Measurements from ENCODE around the gene ZDHHC4. TPM values are rescaled to one million over a fixed set of nuclear protein-coding genes. Genes with fewer than 3 reads are reported as not detected.

Gene ZDHHC4
- total RNA-seq, 2 experiments from 2014 or later = 34.2 to 35.5 TPM

DNA sequence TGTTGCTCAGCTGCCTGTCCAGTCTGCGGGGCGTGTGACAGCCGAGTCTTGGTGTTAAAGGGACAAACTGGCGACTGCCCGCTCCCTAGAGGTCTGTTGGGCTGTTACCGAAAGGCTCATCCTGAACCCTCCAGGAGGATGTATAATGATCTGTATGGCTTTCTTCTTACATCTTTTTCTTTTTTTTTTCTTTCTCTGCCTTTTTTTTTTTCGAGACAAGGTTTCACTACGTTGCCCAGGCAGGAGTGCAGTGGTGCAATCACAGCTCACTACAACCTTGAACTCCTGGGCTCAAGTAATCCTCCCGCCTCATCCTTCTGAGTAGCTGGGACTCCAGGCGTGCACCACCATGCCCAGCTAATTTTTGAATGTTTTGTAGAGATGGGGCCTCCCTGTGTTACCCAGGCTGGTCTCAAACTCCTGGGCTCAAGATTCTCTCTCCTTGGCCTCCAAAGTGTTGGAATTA is 13.4 kb downstream of the ZDHHC4 start:
- H3K4me1 Mint-ChIP-seq = peaks cover 24% of the 10 kb centered on the region
- CTCF ChIA-PET = interaction anchor here (0.9 to 2.6 kb wide), 6 partner anchors 14 to 267 kb away, joined by 3 to 30 read pairs (median 4); partner anchors contain the start of gene ZDHHC4
- DNase-seq = no peak
- H3K27ac Mint-ChIP-seq = peak overlapping the region; percentile 90
- peaks cover 41% of the 10 kb centered on the region for H3K36me3 Mint-ChIP-seq (ENCODE audit: low read depth)
- no peaks in the 10 kb centered on the region for H3K9me3 Mint-ChIP-seq
- POLR2A ChIA-PET = interaction anchor here (1.0 to 4.0 kb wide), 7 partner anchors 9 to 591 kb away, joined by 3 to 49 read pairs (median 4); partner anchors contain the start of genes C1GALT1, ZDHHC4, ZNF316 and ZNF853
- no peaks in the 10 kb centered on the region for H3K27me3 Mint-ChIP-seq
- H3K4me3 Mint-ChIP-seq = peak overlapping the region; percentile 96

DNA sequence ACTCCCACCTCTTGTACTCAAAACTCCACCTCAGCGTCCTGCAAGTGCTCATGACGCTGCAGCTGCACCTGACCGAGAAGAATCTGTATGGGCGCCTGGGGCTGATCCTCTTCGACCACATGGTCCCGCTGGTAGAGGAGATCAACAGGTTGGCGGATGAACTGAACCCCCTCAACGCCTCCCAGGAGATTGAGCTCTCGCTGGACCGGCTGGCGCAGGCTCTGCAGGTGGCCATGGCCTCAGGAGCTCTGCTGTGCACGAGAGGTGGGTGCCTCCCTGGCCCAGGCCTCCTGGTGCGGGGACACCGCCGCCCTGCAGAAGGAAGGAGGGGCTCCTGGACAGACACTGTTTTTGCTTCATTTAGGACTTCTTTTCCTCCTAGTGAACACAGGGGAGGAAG is 22.8 kb downstream of the ZDHHC4 start:
- no peaks in the 10 kb centered on the region for H3K27me3 Mint-ChIP-seq
- no peaks in the 10 kb centered on the region for H3K4me1 Mint-ChIP-seq
- POLR2A ChIA-PET = interaction anchor here (1.1 kb wide), 1 partner anchor 10 kb away, joined by 4 read pairs; the partner anchor contains the start of gene INTS15
- H3K27ac Mint-ChIP-seq = no peak overlapping the region
- CTCF ChIA-PET = interaction anchor here (1.1 kb wide), 1 partner anchor 21 kb away, joined by 3 read pairs; no protein-coding TSS in a partner anchor
- H3K4me3 Mint-ChIP-seq = no peak overlapping the region
- no peaks in the 10 kb centered on the region for H3K9me3 Mint-ChIP-seq
- H3K36me3 Mint-ChIP-seq (ENCODE audit: low read depth) = peaks cover 70% of the 10 kb centered on the region
- DNase-seq = no peak

DNA sequence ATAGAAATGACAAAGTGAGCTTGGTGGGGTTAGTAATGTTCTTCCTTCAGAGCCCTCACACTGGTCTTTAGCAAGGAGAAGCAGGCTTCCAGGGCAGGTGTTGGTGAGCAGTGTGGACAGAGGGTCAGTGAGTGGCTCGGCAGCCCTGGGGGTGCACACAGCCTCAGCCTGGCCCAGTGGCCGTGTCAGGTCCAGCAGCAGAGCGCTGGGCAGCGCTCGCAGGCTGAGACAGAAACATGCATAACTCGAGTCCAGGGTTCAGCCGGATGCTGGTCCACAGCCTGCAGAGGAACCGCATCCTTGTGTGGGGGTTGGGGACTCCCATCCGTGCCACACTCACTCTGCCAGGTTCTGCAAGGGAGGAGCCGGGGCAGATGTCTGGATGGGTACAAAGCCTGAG is 27.2 kb downstream of the ZDHHC4 start:
- Mint-ChIP-seq H3K27ac (no peak overlapping the region), H3K27me3 (no peaks in the 10 kb centered on the region), H3K9me3 (no peaks in the 10 kb centered on the region), H3K4me3 (no peak overlapping the region), H3K36me3 (ENCODE audit: low read depth) (peaks cover 46% of the 10 kb centered on the region), H3K4me1 (no peaks in the 10 kb centered on the region)
- CTCF ChIA-PET = interaction anchor here (0.8 kb wide), 1 partner anchor 14 kb away, joined by 3 read pairs; the partner anchor contains the start of gene INTS15
- POLR2A ChIA-PET = interaction anchor here (0.6 to 0.8 kb wide), 2 partner anchors 13 to 34 kb away, joined by 3 to 4 read pairs; no protein-coding TSS in a partner anchor
- DNase-seq = no peak

DNA sequence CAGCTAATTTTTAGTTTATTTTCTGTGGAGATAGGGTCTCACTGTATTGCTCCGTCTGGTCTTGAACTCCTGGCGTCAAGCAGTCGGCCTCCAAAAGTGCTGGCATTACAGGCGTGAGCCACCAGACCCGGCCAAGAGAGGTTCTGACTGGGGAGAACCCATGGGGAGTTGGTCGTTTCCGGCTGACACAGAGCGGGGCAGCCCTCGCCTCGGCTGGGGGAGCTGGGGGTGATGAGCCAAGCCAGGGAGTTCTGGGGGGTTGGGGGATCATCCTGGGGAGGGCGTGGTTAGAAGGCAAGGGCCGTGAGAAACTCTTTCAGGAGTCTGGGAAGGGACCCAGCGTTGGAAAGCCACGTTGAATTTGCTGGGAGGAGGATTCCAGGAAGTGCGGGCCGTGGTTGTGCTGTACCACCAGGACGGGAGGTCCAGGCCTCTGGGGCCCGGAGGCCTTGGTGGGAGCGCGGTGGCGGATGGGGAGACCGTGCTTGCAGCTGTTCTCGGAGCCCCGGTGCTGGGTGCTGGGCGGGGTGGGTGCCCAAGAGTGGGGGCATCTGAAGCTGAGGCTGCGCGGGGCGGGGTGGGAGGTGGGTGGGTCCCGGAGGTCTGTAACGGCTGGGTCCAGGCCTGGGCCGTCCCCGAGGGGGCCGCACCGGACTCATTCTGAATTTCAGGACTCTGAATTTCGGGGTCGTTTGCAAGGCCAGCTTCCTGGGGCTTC is 29.8 kb downstream of the ZDHHC4 start:
- no peaks in the 10 kb centered on the region for H3K4me1 Mint-ChIP-seq
- no peak for DNase-seq
- H3K9me3 Mint-ChIP-seq = no peaks in the 10 kb centered on the region
- H3K36me3 Mint-ChIP-seq (ENCODE audit: low read depth) = peaks cover 34% of the 10 kb centered on the region
- H3K27me3 Mint-ChIP-seq = no peaks in the 10 kb centered on the region
- no peak overlapping the region for H3K27ac Mint-ChIP-seq
- POLR2A ChIA-PET = no interaction called here
- CTCF ChIA-PET = no interaction called here
- no peak overlapping the region for H3K4me3 Mint-ChIP-seq

DNA sequence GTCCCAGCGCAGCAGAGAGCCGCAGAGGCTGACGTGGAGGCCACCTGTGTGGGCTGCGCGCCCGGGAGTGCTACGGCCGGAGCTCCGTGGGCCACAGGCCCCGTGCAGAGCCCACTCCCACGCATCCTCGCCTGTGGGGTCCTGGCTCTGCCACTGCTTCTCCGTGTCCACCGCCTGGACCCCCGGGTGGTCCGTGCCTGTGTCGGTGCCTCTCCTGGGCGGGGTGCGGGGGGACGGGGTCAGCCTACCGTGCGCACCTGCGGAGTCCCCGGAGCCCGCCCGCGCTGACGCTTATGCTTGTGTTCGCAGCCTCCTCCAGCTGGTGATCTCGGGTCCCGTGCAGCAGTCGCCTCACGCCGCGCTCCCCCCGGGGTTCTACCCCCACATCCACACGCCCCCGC is 30.4 kb downstream of the ZDHHC4 start:
- Mint-ChIP-seq H3K27ac (no peak overlapping the region), H3K4me1 (no peaks in the 10 kb centered on the region), H3K36me3 (ENCODE audit: low read depth) (peaks cover 28% of the 10 kb centered on the region), H3K9me3 (no peaks in the 10 kb centered on the region), H3K27me3 (peaks cover 2% of the 10 kb centered on the region), H3K4me3 (no peak overlapping the region)
- ChIA-PET CTCF (no interaction called here), POLR2A (no interaction called here)
- DNase-seq = no peak

DNA sequence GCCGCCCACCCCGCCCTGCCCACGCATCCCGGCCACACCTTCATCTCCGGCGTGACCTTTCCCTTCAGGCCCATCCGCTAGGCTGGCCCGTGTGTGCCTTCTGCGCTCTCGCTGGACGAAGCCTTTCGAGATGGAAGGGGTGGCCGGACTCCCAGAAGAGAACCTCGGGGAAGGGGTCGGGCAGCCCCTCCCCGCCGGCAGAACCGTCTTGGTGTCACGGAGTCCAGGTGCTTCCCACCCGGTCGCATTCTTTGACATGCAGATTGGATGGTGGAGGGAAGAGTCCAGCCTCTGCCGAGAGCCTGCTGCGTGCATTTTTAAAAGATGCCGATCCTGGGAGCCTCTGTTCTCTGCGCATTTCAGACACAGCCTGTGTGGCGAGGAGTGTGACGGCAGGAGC is 30.8 kb downstream of the ZDHHC4 start:
- ChIA-PET CTCF (interaction anchor here (0.6 to 1.0 kb wide), 2 partner anchors 12 to 447 kb away, joined by 4 to 7 read pairs; no protein-coding TSS in a partner anchor), POLR2A (no interaction called here)
- no peak for DNase-seq
- Mint-ChIP-seq H3K4me3 (no peak overlapping the region), H3K9me3 (no peaks in the 10 kb centered on the region), H3K36me3 (ENCODE audit: low read depth) (peaks cover 26% of the 10 kb centered on the region), H3K27ac (no peak overlapping the region), H3K27me3 (peaks cover 5% of the 10 kb centered on the region), H3K4me1 (no peaks in the 10 kb centered on the region)

DNA sequence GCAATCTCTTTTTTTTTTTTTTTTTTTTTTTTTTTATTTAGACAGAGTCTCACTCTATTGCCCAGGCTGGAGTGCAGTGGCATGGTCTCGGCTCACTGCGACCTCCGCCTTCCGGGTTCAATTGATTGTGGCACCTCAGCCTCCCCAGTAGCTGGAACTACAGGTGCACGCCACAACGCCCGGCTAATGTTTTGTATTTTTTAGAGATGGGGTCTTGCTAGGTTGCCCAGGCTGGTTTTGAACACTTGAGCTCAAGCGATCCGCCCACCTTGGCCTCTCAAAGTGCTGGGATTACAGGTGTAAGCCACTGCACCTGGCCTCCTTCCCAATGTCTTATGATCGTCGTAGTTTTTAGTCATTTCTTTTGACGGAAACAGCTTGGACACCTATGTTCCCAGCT is 31.5 kb downstream of the ZDHHC4 start:
- Mint-ChIP-seq H3K36me3 (ENCODE audit: low read depth) (peaks cover 24% of the 10 kb centered on the region), H3K27ac (no peak overlapping the region), H3K4me3 (no peak overlapping the region), H3K4me1 (no peaks in the 10 kb centered on the region), H3K27me3 (peaks cover 10% of the 10 kb centered on the region), H3K9me3 (no peaks in the 10 kb centered on the region)
- CTCF ChIA-PET = interaction anchor here (0.6 to 1.0 kb wide), 2 partner anchors 12 to 448 kb away, joined by 4 to 7 read pairs; no protein-coding TSS in a partner anchor
- POLR2A ChIA-PET = interaction anchor here (0.6 kb wide), 1 partner anchor 17 kb away, joined by 3 read pairs; no protein-coding TSS in a partner anchor
- no peak for DNase-seq

DNA sequence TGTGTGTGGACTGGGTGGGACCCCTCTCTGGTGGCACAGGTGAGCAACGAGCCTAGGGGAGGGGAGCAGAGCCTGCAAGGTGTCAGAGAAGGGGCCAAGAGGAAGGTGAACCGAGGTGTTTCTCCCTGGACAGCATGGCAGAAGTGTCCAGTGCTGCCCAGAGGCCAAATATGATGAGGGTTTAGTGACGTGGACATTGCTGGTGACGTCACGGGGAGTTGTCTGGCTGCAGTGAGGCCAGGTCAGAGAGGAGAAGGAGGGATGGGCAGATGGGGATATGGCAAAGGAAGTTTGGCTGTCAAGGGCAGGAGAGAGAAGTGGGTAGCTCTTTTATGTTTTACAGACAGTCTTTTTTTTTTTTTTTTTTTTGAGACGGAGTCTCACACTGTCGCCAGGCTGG is 35.6 kb downstream of the ZDHHC4 start:
- ChIA-PET CTCF (interaction anchor here (0.7 kb wide), 1 partner anchor 582 kb away, joined by 3 read pairs; no protein-coding TSS in a partner anchor), POLR2A (no interaction called here)
- Mint-ChIP-seq H3K27me3 (peaks cover 34% of the 10 kb centered on the region), H3K9me3 (no peaks in the 10 kb centered on the region), H3K4me1 (peaks cover 3% of the 10 kb centered on the region), H3K36me3 (ENCODE audit: low read depth) (peaks cover 2% of the 10 kb centered on the region), H3K4me3 (no peak overlapping the region), H3K27ac (no peak overlapping the region)
- no peak for DNase-seq

DNA sequence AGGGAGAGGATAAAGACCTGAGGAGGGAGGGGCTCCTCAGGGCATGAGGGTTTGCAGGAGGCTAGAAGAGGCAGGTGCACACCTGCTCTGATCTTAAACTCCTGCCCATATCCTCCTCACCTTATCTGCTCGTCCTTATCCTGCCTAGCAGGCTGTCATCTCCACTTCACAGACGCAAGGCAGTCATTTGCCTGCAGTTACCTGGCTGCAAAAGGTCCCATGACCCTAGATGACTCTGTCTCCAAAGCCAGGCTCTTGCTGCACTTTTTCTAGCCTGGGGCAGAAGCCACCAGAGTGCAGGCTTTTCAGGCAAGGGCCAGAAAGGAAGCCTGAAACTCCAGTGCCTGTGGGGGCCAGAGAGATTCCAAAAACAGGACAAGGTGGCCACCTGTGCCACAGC is 36.5 kb downstream of the ZDHHC4 start:
- Mint-ChIP-seq H3K27me3 (peaks cover 37% of the 10 kb centered on the region), H3K9me3 (no peaks in the 10 kb centered on the region), H3K36me3 (ENCODE audit: low read depth) (peaks cover 2% of the 10 kb centered on the region), H3K4me3 (no peak overlapping the region), H3K27ac (no peak overlapping the region), H3K4me1 (peaks cover 3% of the 10 kb centered on the region)
- POLR2A ChIA-PET = interaction anchor here (1.9 kb wide), 1 partner anchor 24 kb away, joined by 4 read pairs; the partner anchor contains the start of gene INTS15
- CTCF ChIA-PET = no interaction called here
- no peak for DNase-seq

DNA sequence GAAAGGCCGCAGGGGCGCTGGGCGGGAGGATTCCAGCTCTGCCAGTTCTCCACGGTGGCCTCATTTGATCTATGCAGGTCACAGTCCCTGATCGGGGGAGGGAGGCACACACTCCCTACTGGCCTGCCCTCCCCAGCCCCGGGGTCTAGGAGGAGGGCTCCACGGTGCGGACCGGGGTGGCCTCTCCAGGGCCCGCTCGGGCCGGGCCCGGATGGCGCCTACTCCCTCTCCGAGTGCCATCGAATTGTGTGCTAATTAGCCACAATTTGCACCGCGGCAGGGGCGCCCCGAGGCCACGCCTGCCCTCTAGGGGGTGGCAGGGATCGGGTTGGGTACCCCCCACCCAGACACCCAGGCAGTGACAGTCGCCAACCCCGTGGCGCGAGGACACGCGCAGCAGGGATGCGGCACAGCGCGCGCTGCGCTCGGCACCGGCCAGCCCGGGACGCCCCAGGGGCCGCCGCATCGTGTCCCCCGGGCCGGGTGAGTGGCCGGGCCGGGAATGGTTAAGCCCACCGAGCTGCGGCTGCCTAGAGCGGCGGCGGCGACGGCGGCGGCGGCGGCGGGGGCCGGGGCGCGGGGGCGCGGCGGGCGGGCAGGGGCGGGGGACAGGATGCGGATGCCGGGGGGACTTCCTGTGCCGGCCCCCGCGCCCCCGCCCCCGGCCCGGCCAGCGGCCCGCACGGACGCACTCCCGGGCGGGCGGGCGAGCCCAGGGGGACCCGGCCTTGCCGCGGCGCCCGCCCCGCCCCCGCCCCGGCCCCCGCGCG is 37.9 kb downstream of the ZDHHC4 start, which contains the start of gene ZNF853:
Gene ZNF853, plus strand, starts transcription at position 658 of the 770 bp plus-strand sequence. CDS start 565 bp downstream, outside the sequence.
- DNase-seq = no peak
- Mint-ChIP-seq H3K36me3 (ENCODE audit: low read depth) (peaks cover 2% of the 10 kb centered on the region), H3K27me3 (peaks cover 37% of the 10 kb centered on the region), H3K27ac (no peak within 1 kb of the TSS), H3K9me3 (no peaks in the 10 kb centered on the region), H3K4me3 (peak within 1 kb of the TSS; percentile 38), H3K4me1 (peaks cover 13% of the 10 kb centered on the region)
- POLR2A ChIA-PET = interaction anchor here (1.9 kb wide), 1 partner anchor 25 kb away, joined by 4 read pairs; the partner anchor contains the start of gene INTS15
- CTCF ChIA-PET = no interaction called here

DNA sequence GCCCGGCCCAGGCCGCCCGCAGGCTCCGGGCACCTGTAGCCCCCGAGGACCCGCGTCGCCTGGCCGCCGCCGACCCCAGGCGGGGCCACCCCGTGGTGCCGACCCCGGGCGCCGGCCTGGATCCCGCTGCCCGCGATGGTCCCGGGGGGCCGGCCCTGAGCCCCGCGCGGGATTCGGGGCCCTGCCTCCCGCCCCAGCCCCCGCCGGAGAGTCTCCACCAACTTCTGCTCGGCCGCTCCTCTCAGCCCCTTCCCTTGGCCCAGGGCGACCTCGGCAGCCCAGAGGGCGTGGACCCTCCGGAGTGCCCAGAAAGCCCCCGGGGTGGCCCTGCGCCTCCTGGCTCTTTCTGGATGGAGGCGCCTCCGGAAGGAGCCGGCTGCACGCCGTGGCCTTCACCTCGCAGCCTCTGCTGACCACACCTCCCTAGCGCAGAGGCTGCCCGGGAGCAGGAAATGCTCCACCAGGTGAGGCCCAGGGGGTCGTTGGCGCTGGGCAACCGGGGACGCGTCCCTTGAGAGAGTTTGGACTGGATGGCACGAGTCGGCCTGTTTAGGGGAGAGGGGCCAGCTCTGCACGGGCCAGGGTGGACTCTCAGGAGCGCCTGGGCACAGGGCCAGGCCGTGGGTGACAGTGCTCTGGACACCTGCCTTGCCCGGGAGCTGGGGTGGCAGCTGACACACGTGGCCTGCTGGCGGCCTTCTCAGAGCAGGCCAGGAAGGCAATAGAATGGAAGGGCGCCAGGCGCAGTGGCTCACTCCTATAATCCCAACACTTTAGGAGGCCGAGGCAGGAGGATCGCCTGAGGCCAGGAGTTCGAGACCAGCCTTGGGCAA is 38.7 kb downstream of the ZDHHC4 start:
- Mint-ChIP-seq H3K9me3 (no peaks in the 10 kb centered on the region), H3K27me3 (peaks cover 38% of the 10 kb centered on the region), H3K36me3 (ENCODE audit: low read depth) (peaks cover 2% of the 10 kb centered on the region), H3K4me3 (no peak overlapping the region), H3K27ac (no peak overlapping the region), H3K4me1 (peaks cover 21% of the 10 kb centered on the region)
- POLR2A ChIA-PET = interaction anchor here (1.9 kb wide), 1 partner anchor 26 kb away, joined by 4 read pairs; the partner anchor contains the start of gene INTS15
- CTCF ChIA-PET = no interaction called here
- no peak for DNase-seq
